IPS DF 4.7 (cell line): ENCODE results near the gene PRTG.

ENCODE experiments used
- DNase-seq: peaks from one replicate; pipeline ENCODE4 v3.0.0-alpha.2; 2013; ENCODE audit warnings: low spot score; ENCODE audit errors: extremely low read depth

Gene PRTG

GRCh38 chr15:55564347-55565145 lies 178.4 kb downstream of the PRTG start:
- no peak for DNase-seq

GRCh38 chr15:55562601-55563000 lies 180.4 kb downstream of the PRTG start:
- DNase-seq: no peak
